ENCODE results near the gene TGM3.

TGM3 gene

DNA sequence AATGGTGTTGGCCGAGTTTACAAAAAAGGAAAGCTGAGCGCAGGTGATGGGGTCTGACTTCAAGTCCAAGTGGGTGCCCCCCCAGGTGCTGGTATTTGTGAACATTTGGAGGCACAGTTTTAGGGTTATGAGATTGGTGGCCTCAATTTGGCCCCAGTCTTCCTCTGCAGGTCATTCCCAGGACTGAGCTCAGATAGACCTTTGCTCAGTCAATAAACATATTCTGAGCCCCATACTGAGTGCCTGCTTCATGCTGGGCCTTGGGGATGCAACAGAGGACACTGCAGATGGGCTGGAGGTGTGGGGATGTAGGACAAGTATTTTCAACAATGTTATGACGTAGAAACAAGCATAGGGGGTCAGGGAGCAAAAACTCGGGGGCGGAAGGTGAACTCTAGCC lies 33.5 kb downstream of the TGM3 start:
- no peak for TF ChIP-seq FOXP2 (optimal IDR thresholded peaks at IDR 0.05; ENCODE audit: borderline replicate concordance, extremely low read depth, extremely low read length, insufficient read depth)
- TF ChIP-seq POLR2AphosphoS5 (IDR thresholded peaks at IDR 0.05; ENCODE audit: low read depth, low read length), result no peak
- no peak for TF ChIP-seq TAF1 (IDR thresholded peaks at IDR 0.05; ENCODE audit: borderline replicate concordance, insufficient read depth, low read length)
- TF ChIP-seq SIN3A (IDR thresholded peaks at IDR 0.05; ENCODE audit: borderline replicate concordance, insufficient read depth, low read length), result no peak
- no peak for TF ChIP-seq REST (IDR thresholded peaks at IDR 0.05; ENCODE audit: insufficient read depth in 1 of 2, low read depth in 2 of 2, low read length in 2 of 2)

DNA sequence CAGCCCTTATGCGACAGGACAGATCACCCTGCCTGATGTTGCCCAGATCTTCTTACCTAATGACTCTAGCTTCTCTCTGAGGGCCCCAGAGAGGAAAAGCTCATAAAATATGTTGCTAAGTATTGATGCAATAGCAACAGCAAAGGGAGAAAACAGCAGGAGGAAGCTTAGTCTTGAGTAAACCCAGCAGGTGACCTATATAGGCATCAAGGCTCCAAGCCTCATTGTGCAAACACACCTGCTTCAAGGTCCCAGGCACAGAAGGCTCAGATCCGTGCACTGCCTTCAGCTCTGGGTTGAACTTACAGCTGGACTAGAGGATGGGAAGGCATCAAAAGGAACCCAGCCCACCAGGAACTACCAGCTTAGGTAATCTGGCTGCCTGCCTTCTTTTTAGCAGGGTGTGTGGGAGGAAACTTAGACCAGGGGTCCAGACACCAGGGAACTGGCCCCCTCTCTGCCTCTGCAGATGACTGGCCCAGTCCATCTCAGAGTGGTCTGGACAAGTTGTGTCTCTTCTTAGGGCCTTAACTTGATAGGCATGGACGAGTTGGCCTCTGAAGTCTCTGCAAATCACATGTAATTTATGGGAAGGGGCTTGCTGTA lies 34.4 kb downstream of the TGM3 start:
- no peak for TF ChIP-seq POLR2AphosphoS5 (IDR thresholded peaks at IDR 0.05; ENCODE audit: low read depth, low read length)
- TF ChIP-seq SIN3A (IDR thresholded peaks at IDR 0.05; ENCODE audit: borderline replicate concordance, insufficient read depth, low read length), result no peak
- no peak for TF ChIP-seq REST (IDR thresholded peaks at IDR 0.05; ENCODE audit: insufficient read depth in 1 of 2, low read depth in 2 of 2, low read length in 2 of 2)
- no peak for TF ChIP-seq FOXP2 (optimal IDR thresholded peaks at IDR 0.05; ENCODE audit: borderline replicate concordance, extremely low read depth, extremely low read length, insufficient read depth)
- TF ChIP-seq TAF1 (IDR thresholded peaks at IDR 0.05; ENCODE audit: borderline replicate concordance, insufficient read depth, low read length), result no peak

DNA sequence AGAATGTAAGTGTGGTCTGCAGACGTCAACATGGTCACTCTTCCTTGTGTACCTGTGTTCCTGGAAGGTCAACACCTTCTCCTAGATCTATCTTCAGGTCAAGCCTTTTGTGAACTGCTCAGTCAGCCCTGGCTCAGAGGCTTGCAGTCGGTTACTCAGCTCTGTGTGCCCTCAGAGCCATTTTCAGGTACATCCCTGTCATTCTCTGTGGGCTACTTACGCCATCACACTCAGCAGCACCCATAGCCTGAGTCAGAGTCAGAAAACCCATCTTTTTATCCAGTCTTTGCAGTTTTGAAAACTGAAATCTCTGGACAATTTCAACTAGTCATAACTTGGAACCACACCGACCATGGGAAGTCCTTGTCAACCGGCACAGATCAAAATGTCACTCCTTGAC lies 35.3 kb downstream of the TGM3 start:
- no peak for TF ChIP-seq FOXP2 (optimal IDR thresholded peaks at IDR 0.05; ENCODE audit: borderline replicate concordance, extremely low read depth, extremely low read length, insufficient read depth)
- TF ChIP-seq TAF1 (IDR thresholded peaks at IDR 0.05; ENCODE audit: borderline replicate concordance, insufficient read depth, low read length), result no peak
- TF ChIP-seq SIN3A (IDR thresholded peaks at IDR 0.05; ENCODE audit: borderline replicate concordance, insufficient read depth, low read length), result no peak
- no peak for TF ChIP-seq REST (IDR thresholded peaks at IDR 0.05; ENCODE audit: insufficient read depth in 1 of 2, low read depth in 2 of 2, low read length in 2 of 2)

GRCh38 chr20:2331901-2332565 lies 36.2 kb downstream of the TGM3 start:
- TF ChIP-seq SIN3A (IDR thresholded peaks at IDR 0.05; ENCODE audit: borderline replicate concordance, insufficient read depth, low read length), result no peak
- no peak for TF ChIP-seq FOXP2 (optimal IDR thresholded peaks at IDR 0.05; ENCODE audit: borderline replicate concordance, extremely low read depth, extremely low read length, insufficient read depth)
- TF ChIP-seq TAF1 (IDR thresholded peaks at IDR 0.05; ENCODE audit: borderline replicate concordance, insufficient read depth, low read length), result no peak
- TF ChIP-seq REST (IDR thresholded peaks at IDR 0.05; ENCODE audit: insufficient read depth in 1 of 2, low read depth in 2 of 2, low read length in 2 of 2), result no peak
- TF ChIP-seq POLR2AphosphoS5 (IDR thresholded peaks at IDR 0.05; ENCODE audit: low read depth, low read length), result no peak
